HepG2 (cell line): ENCODE results near the gene GINM1. TPM values are rescaled to one million over a fixed set of nuclear protein-coding genes. Genes with fewer than 3 reads are reported as not detected.

Source experiments
- CENPT ChIP-seq: sonication (generic); formaldehyde crosslinking; IDR thresholded peaks from 2 replicates; pipeline ENCODE4 v1.8.0; 2022; ENCODE audit warnings: low read depth, mild to moderate bottlenecking, moderate library complexity, missing genetic modification reagents
- FOXC1 ChIP-seq: sonication (generic); formaldehyde crosslinking; IDR thresholded peaks from 2 replicates; pipeline ENCODE4 v1.8.0; 2022; ENCODE audit warnings: mild to moderate bottlenecking, missing genetic modification reagents, borderline replicate concordance
- GATAD1 ChIP-seq: IDR thresholded peaks from 2 replicates; pipeline ENCODE4 v1.6.1; 2016; ENCODE audit warnings: missing genetic modification reagents, missing compliant biosample characterization
- HMGXB3 ChIP-seq: sonication (generic); formaldehyde crosslinking; IDR thresholded peaks from 2 replicates; pipeline ENCODE4 v1.4.0; 2020; ENCODE audit warnings: missing genetic modification reagents, borderline replicate concordance
- HNRNPH1 ChIP-seq: fragments of 200-400 bp; formaldehyde crosslinking; optimal IDR thresholded peaks from 2 replicates; pipeline ENCODE3; 2017; ENCODE audit warnings: mild to moderate bottlenecking, low read depth, low read length
- HOXA5 ChIP-seq: sonication (generic); formaldehyde crosslinking; IDR thresholded peaks from 2 replicates; pipeline ENCODE4 v1.4.0; 2020; ENCODE audit warnings: missing genetic modification reagents
- KLF16 ChIP-seq, 2 experiments: sonication (generic) in 1 of 2; formaldehyde crosslinking in 1 of 2; IDR thresholded peaks; 2 replicates each; pipeline versions ENCODE4 v1.6.1 to v1.8.0; 2016 to 2023; ENCODE audit warnings: missing genetic modification reagents in 2 of 2, missing compliant biosample characterization in 1 of 2
- MAFK ChIP-seq, 2 experiments: IDR thresholded peaks in 1 of 2; conservative IDR thresholded peaks in 1 of 2; 2 replicates each; pipeline ENCODE4 v1.6.1; 2011; ENCODE audit warnings: improper control_type of control experiment in 2 of 2, low read length in 2 of 2
- NFIB ChIP-seq: sonication (generic); formaldehyde crosslinking; IDR thresholded peaks from 2 replicates; pipeline ENCODE4 v1.9.0; 2021; ENCODE audit warnings: missing genetic modification reagents, mild to moderate bottlenecking, borderline replicate concordance
- PITX1 ChIP-seq: sonication (generic); formaldehyde crosslinking; IDR thresholded peaks from 2 replicates; pipeline ENCODE4 v1.5.1; 2020; ENCODE audit warnings: mild to moderate bottlenecking, missing genetic modification reagents
- PRMT3 ChIP-seq: sonication (generic); formaldehyde crosslinking; IDR thresholded peaks from 2 replicates; pipeline ENCODE4 v1.8.1; 2022; ENCODE audit warnings: low read depth, mild to moderate bottlenecking, moderate library complexity, missing genetic modification reagents, borderline replicate concordance
- RNF219 ChIP-seq: sonication (generic); formaldehyde crosslinking; IDR thresholded peaks from 2 replicates; pipeline ENCODE4 v1.5.0; 2020; ENCODE audit warnings: mild to moderate bottlenecking, missing genetic modification reagents
- SIN3B ChIP-seq: fragments of 150-350 bp; IDR thresholded peaks from 2 replicates; pipeline ENCODE4 v1.6.1; 2014; ENCODE audit warnings: low read length
- WIZ ChIP-seq: sonication (generic); formaldehyde crosslinking; IDR thresholded peaks from 2 replicates; pipeline ENCODE4 v1.5.1; 2020; ENCODE audit warnings: mild to moderate bottlenecking, missing genetic modification reagents
- ZBTB7B ChIP-seq: sonication (generic); formaldehyde crosslinking; IDR thresholded peaks from 2 replicates; pipeline ENCODE4 v1.4.0; 2020; ENCODE audit warnings: missing genetic modification reagents
- ZFP37 ChIP-seq: sonication (generic); formaldehyde crosslinking; IDR thresholded peaks from 2 replicates; pipeline ENCODE4 v1.4.0; 2020; ENCODE audit warnings: missing genetic modification reagents, borderline replicate concordance
- ZMYM2 ChIP-seq: sonication (generic); formaldehyde crosslinking; IDR thresholded peaks from 2 replicates; pipeline ENCODE4 v1.8.0; 2022; ENCODE audit warnings: mild to moderate bottlenecking, missing genetic modification reagents
- ZNF382 ChIP-seq: sonication (generic); formaldehyde crosslinking; IDR thresholded peaks from 2 replicates; pipeline ENCODE4 v1.5.0; 2020; ENCODE audit warnings: missing genetic modification reagents, mild to moderate bottlenecking, borderline replicate concordance
- ZNF782 ChIP-seq: sonication (generic); formaldehyde crosslinking; IDR thresholded peaks from 2 replicates; pipeline ENCODE4 v1.4.0; 2020; ENCODE audit warnings: missing genetic modification reagents, mild to moderate bottlenecking, borderline replicate concordance
- polyA plus RNA-seq, 8 experiments: library from polyadenylated mRNA; depleted of rRNA in 3 of 8; stranded (reverse) in 7 of 8; unstranded in 1 of 8; fragments of >200 nt; fragmentation: Illumina TruSeq in 4 of 8; extraction: Trizol in 4 of 8; gene quantifications; 2 replicates each; pipeline versions ENCODE4 v1.2.1 to v1.2.3, GENCODE V29; 2011 to 2016; ENCODE audit warnings: low read depth in 4 of 8, missing spikeins in 1 of 8, mixed read lengths in 1 of 8; ENCODE audit not compliant: insufficient read depth in 1 of 8
- total RNA-seq, 5 experiments: library from RNA; depleted of rRNA; stranded (reverse); fragments of >200 nt; fragmentation: Illumina TruSeq; extraction: Trizol; gene quantifications; 2 replicates each; pipeline ENCODE4 v1.2.3, GENCODE V29; 2016; ENCODE audit warnings: low read depth in 1 of 5
- TF ChIP-seq, protein P1 (sequence below): sonication (generic); formaldehyde crosslinking; IDR thresholded peaks from 2 replicates; pipeline ENCODE4 v1.4.0; 2020; ENCODE audit warnings: missing genetic modification reagents

Gene GINM1
- total and polyA plus RNA-seq, 2 of the 13 experiments (the other 11 are each of a cell fraction or from before 2014, with no cell fraction given) = 19.4 to 27.5 TPM

DNA sequence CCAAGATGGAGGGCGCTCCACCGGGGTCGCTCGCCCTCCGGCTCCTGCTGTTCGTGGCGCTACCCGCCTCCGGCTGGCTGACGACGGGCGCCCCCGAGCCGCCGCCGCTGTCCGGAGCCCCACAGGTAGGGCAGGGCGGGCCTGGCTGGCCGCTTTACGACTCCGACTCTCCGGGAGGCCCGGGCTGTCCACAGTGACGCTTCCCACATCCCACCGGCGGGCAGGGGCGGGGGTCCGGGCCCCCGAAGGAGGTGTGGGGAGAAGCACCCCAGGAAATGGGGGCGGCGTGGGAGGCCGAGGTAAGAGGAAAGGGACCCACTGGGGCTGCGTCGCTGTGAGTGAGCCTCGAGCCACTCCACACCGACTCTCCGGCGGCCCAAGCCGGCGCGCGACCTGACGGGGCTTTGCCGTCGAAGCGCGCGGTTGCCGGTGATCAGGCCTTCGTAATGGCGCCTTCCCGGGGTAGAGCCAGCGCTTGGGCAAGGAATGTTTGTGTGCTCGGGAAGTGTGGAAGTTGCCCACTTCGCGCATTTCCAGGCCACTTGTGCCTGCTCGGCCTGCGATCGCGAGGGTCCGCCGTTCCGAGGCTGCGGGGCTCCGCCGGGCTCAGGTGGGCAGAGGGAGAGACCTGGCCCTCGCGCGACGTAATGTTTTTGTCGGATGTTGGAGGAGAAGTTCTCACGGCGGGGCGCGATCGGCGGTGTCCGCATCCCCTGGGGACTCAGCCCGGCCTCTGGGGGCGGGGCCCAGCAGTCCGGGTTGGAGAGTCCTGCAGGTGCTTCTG, 427 bp downstream of the GINM1 start (continued):
- 0 out of 2 replicates have a peak, but pooled peaks have one; percentile 32 for TF ChIP-seq HMGXB3 (CRISPR knock-in tag)
- TF ChIP-seq ZBTB7B (CRISPR knock-in tag) = peak; percentile 81; the same call in 1 of the 2 replicates
- TF ChIP-seq KLF16 (CRISPR knock-in tag; IDR thresholded peaks at IDR 0.05) = peak; percentile 14 to 61; a peak in 1 of 4 replicates
- TF ChIP-seq ZNF782 (CRISPR knock-in tag) = peak; percentile 82
- TF ChIP-seq FOXC1 (CRISPR knock-in tag) = peak; percentile 75
- TF ChIP-seq PITX1 = peak; percentile 65; the same call in 1 of the 2 replicates
- peak; percentile 31; the same call in 1 of the 2 replicates for TF ChIP-seq SIN3B
- no peak for TF ChIP-seq NFIB (CRISPR knock-in tag)
- TF ChIP-seq ZMYM2 = no peak; the same call in 1 of the 2 replicates
- no peak for TF ChIP-seq MAFK (conservative IDR thresholded peaks at IDR 0.05 in 1 of 2, IDR thresholded peaks at IDR 0.05 in 1 of 2; ENCODE audit: low read length in 2 of 2)
- TF ChIP-seq HOXA5 (CRISPR knock-in tag) = peak; percentile 37; the same call in 1 of the 2 replicates
- no peak for TF ChIP-seq WIZ (CRISPR knock-in tag)
- 0 out of 2 replicates have a peak, but pooled peaks have one; percentile 53 for TF ChIP-seq GATAD1 (CRISPR knock-in tag)
- TF ChIP-seq HNRNPH1 = no peak
- TF ChIP-seq PRMT3 (CRISPR knock-in tag) = peak; percentile 73; the same call in 1 of the 2 replicates
- TF ChIP-seq RNF219 (CRISPR knock-in tag) = no peak
- TF ChIP-seq ZFP37 (CRISPR knock-in tag) = no peak
- TF ChIP-seq, protein P1, sequence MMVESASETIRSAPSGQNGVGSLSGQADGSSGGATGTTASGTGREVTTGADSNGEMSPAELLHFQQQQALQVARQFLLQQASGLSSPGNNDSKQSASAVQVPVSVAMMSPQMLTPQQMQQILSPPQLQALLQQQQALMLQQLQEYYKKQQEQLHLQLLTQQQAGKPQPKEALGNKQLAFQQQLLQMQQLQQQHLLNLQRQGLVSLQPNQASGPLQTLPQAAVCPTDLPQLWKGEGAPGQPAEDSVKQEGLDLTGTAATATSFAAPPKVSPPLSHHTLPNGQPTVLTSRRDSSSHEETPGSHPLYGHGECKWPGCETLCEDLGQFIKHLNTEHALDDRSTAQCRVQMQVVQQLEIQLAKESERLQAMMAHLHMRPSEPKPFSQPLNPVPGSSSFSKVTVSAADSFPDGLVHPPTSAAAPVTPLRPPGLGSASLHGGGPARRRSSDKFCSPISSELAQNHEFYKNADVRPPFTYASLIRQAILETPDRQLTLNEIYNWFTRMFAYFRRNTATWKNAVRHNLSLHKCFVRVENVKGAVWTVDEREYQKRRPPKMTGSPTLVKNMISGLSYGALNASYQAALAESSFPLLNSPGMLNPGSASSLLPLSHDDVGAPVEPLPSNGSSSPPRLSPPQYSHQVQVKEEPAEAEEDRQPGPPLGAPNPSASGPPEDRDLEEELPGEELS (CRISPR knock-in tag) = no peak
- no peak for TF ChIP-seq ZNF382 (CRISPR knock-in tag)
- no peak for TF ChIP-seq CENPT (CRISPR knock-in tag)
